GM19467 (cell line): ENCODE measurements around the gene LMO7.

Source experiments
- ATAC-seq: cut with Tn5 transposase; IDR thresholded peaks from one replicate; pipeline ENCODE4 v1.9.1; 2021; ENCODE audit warnings: mild to moderate bottlenecking, moderate library complexity; ENCODE audit not compliant: unreplicated experiment

The LMO7 gene

DNA sequence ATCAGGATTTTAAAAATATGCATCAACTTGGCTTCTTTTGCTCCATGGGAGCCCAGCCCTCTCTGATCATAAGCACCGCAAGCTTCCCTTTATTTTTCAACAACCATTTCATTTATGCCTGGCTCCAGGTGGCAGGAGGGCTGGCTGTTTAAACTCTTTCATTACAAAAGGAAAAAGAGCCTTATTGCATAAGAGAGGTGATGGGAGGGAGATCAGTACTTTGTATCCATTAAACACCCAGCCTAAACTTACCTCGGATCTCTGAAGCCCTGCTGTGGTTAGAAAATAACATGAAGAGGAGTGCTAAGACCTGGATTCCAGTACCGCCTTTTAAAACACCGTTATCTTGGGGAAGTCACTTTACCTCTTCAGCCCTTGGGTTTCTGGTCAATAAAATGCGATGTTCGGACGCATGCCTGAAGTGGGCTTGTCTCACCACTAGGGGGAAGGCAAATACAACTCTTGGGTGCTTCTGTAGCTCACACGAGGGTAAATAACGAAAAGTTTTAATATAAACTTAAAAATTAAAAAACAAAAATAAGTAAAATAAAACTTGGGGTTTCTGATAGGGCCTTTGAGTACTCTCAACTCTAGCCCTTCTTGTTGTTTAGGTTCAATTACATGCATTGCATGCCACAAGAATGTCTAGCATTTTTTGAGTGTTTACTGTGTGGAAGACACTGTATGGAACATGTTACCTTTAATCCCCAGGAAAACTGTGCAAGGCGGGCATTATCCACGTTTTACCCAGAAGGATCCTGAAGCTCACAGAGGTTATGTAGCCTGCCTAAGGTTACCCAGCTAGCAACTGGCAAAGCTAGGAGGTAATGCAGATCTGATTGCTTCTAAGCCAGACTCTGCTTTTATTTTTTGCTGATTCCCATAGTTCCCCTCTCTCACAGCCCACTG, 240.3 kb downstream of the LMO7 start:
- peak; percentile 89 for ATAC-seq

DNA sequence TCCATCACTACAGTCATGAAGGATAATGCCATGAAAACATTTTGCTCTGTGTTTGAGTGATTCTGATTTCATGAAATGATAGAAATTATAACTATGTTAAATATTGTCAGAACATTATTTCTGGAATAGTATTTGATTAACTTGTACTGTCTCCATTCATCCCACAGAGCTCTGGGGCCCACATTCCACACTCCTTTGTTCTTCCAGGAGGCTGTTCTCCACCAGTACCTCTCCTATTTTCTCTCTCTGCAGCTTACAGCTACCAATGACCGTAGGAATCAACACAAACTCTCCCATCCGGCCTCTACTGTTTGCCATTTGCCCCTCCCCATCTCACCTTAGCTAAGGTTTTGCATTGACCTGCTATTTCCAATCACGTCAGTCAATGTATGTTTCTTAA, 240.9 kb downstream of the LMO7 start:
- no peak for ATAC-seq

DNA sequence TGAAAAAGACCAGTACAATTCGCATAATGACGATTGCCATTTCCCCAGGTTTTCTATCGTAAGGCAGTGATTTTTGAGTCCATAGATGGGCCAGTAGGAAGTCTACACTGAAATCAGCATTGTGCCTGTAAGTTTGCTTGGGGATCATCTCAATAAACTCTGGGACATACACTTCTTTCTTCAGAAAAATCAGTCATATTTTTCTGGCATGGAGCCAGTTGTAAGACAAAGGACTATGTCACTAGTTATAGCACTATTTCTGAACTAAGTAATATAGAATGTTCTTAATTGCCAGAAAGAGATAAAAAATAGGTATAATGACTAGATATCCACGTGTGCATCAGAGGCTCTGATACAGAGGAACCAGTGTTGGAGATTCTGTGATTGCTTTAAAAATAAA, 243.5 kb downstream of the LMO7 start:
- ATAC-seq = no peak

DNA sequence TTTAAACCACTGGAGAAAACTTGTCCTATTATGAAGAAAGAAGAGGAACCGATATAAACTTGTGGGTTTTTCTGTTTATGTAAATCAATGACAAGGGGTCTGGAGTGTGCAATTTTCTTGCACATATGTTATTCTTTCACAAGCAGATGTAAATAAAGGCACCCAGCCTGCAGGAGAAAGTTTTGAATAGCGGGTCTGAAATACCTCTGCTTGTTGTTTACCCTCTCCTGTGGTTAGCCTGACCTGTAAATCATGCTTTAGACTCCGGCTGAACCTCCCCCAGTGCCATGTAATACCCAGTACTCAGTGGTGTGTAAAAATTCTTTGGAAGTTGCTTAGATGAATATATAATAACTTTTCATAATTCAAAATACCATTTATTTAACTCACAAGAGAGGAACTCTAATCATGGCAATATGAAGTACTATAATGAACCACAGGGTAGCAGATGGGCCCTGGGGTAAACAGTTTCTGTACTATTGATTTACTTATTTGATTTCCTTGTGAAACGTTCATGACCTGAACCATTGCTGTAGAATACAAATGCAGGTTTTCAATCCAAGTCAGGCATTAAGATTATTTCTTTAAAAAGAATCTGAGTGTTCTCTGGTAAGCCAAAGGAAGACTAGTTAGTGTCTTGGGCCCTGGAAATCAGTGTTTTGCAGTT, 245.1 kb downstream of the LMO7 start:
- no peak for ATAC-seq

DNA sequence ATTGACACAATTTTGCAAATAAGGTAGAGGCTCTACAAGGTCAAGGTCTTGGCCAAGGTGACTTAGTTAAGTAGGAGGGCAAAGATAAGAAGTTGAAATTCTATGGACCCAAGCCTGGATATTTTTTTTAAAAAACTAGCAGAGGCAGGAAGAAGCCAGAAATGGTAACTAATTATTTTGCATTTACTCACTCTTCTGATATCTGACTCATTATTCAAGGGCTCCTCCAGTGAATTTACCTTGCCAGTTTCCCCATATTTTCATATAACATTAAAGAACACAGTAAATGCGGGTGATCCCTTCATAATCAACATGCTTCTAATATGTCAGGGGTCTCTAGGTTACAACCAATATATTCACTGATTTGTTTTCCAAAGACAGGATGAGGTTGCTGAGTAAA, 246.1 kb downstream of the LMO7 start:
- no peak for ATAC-seq

DNA sequence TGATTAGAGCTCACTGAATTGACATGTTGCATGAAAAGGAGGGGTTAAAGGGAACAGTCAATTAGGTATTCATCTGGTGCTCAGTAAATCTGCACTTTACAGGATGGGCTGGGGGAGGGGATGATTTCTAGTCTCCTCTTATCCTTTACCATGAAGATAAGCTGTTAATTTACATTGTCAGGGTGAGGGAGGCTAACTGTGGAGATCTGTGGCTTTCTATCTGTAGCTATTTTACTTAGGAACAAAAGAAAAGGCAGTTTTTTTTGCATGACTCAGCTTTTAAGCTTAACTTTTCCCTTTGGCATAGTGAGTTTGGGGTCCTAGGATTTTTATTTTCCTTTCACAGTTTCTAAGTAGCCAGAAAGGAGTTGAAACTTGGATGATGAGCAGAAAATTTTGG, 253.3 kb downstream of the LMO7 start:
- no peak for ATAC-seq

DNA sequence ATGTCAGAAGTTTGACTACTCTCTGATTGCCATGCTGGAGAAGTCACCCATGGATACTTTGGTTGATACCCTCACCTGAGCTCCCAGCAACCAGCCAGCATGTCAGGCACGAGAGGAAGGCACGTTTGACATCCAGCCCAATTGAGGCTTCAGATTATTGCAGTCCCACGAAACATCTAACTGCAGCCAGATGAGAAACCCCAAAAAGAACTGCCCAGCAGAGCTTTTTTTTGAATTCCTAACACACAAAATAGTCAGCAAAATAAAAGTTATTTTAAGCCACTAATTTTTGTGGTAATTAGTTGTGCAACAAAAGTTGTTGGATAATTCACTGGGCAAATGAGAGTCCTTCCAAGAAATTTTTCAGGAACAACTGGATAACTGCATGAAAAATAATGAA, 259.0 kb downstream of the LMO7 start:
- ATAC-seq = no peak

DNA sequence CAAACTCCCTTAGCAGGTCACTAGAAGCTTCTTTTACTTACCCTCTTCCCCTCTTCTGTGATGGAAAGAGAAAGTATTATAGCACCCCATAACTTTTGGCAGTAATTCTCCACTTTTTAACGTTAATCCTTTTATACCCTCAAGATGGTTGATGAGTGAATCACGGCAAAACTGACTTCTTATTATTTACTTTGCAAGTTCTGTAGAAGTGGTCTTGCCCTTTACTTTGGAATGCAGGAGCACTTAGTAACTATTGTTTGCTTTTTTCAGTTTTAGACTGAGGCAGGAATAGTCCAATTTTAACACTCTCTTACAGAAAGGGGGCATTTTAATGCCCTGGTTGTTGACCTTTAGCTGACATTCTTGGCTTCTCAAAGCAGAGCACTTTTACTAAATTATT, 260.1 kb downstream of the LMO7 start:
- ATAC-seq = no peak

DNA sequence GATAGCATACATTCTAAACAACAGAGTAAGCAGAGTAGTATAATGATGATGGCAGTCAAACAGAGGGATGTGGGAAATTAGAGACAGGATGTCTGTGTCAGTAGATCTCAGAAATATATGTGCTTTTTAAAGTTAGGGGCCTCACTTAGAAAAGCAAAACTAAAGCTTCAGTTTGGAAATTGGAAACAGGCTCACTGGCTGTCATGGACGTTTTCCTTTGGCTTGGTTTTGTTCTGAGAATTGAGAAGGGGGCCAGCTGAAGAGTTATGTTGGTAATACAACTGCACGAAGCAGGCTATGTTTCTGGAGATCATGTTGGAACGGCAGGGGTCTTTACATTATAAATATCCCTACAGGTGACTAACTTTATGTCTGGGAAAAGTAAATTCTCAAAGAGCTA, 261.3 kb downstream of the LMO7 start:
- ATAC-seq = no peak

DNA sequence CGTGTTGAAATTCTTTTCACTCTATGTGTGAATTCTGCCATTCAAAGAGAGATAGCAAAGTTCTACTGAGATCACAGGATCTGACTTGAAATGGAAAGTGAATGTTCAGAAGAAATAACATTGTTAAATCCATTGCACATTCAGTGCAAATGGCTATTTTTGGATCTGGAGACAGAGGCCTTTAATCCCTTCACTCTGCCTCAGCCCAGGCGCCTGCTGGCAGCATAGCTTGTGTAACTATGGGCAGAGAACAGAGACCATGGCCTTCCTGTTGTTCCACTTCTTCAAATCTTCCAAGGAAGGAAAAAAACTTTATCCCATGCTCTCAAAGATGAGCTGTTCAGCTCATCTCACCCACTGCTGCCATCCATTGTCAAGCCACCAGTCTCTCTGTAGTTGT, 265.4 kb downstream of the LMO7 start:
- ATAC-seq = no peak

DNA sequence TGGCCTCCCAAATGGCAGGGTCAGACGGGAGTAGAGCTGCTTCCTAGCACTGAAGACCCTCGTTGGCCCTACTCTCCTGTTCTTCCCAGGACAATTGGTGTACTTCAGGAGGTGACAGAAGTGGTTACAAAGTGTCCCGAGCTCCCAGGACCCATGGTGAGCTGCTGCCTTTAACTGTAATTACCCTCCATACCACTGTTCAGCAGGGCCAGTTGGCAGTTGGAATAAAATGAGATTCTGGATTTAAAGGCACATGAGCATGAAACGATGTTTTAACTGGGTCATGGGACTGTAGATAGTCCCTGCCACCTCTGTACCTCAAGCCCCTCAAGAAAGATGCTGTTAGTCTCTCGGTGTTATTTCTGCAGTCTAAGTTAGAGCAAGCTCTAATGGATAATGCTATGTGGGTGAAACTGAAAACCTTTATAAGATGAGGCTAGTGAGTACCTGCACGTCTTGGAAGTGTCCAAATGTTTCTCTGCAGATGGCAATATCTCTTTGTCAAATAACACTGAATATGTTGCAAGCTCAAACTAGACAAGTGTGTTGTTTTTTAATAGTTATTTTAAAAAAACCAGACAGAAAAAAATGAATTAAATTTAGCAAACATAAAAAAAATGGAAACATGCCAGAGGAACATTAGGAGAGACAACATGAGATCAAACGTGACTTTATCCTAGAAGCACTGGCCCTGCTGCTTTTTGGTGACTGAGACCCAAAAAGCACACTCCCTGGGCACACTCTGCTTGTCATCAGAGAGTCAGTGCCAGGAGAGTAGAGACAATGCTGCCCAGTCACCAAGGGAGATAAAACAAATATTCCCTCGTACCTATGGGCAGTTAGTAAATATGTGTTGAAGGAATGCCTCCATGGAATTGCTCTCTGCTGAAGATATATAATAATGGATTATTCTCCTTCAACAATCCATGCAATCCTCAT, 266.3 kb downstream of the LMO7 start:
- ATAC-seq = no peak

DNA sequence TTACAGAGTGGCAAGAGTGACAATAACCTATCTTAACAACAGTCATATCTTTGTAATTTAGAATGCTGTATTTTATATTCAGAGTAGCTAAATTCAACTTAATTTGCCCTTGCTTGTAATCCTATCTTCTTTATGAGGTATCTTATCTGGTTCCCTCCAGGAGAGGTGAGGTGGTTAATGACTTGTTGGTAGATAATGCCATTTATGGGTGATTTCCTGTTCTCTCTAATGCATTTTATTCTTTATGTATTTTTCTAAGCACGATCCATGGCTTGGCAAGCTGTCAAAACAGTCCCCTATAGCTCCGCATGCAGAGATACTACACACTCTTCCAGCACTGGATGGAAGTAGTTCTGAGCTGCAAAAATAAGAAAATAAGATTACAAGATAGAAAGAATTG, 267.9 kb downstream of the LMO7 start:
- ATAC-seq = no peak

DNA sequence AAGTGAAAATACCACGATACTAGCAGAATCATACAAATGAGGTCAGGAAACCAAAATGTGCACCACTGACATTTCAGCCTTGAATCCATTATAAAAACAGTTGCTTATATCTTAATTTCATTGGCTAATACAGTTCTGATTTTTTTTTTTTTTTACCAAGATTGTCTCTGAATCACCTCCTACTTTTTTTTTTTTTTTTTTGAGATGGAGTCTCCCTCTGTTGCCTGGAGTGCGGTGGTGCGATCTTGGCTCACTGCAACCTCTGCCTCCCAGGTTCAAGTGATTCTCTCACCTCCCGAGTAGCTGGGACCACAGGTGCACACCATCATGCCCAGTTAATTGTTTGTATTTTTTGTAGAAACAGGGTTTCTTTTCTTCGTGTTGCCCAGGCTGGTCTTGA, 270.2 kb downstream of the LMO7 start:
- no peak for ATAC-seq

DNA sequence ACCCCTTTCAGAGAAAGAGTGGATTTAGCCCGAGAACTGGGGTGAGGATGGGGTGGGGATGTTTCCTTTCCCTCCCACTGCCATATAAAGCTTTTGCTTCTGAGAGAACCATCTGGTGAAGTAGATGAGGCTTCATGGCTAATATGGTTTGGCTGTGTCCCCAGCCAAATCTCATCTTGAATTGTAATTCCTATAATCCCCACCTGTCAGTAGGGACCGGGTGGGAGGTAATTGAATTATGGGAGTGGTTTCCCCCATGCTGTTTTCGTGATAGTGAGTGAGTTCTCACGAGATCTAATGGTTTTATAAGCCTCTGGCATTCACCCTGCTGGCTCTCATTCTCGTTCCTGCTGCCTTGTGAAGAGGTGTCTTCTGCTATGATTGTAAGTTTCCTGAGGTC, 270.9 kb downstream of the LMO7 start:
- ATAC-seq = no peak

DNA sequence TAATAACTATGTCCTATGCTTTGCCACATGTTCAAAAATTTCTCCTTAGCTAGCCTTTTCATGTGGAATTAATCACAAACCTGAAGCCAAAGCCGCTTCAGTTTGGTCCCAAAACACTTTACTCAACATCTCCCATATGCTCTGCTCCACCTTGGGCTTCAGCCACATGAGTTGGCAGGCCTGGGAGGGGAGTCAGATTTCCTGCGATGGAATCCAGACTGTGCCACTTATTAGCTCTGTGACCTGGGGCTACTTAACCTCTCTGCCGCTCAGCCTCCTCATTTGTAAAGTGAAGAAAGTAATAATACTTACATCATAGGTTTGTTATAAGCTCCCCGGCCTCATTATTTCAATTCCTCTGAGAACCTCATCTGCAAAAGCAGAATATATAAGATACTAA, 272.0 kb downstream of the LMO7 start:
- ATAC-seq = no peak
